IPS-15b (cell line): Measurements from ENCODE around the gene PPP2R2B.

ENCODE experiments used
- H3K27me3 ChIP-seq: one replicate; pipeline ENCODE4 v1.6.1; 2013; ENCODE audit warnings: low read length; ENCODE audit not compliant: control insufficient read depth, insufficient read depth
- H3K36me3 ChIP-seq: one replicate; pipeline ENCODE4 v1.6.1; 2013; ENCODE audit warnings: low read length; ENCODE audit not compliant: control insufficient read depth, insufficient read depth
- H3K4me1 ChIP-seq: one replicate; pipeline ENCODE4 v1.6.1; 2013; ENCODE audit warnings: mild to moderate bottlenecking, low read length; ENCODE audit not compliant: control insufficient read depth, insufficient read depth
- H3K4me3 ChIP-seq: one replicate; pipeline ENCODE4 v1.5.1; 2013; ENCODE audit warnings: low read depth, low read length
- H3K9ac ChIP-seq: one replicate; pipeline ENCODE4 v1.6.1; 2013; ENCODE audit warnings: low read depth, mild to moderate bottlenecking, low read length
- H3K9me3 ChIP-seq: one replicate; pipeline ENCODE4 v1.6.1; 2013; ENCODE audit warnings: mild to moderate bottlenecking, low read length; ENCODE audit not compliant: control insufficient read depth, insufficient read depth

The PPP2R2B gene

DNA sequence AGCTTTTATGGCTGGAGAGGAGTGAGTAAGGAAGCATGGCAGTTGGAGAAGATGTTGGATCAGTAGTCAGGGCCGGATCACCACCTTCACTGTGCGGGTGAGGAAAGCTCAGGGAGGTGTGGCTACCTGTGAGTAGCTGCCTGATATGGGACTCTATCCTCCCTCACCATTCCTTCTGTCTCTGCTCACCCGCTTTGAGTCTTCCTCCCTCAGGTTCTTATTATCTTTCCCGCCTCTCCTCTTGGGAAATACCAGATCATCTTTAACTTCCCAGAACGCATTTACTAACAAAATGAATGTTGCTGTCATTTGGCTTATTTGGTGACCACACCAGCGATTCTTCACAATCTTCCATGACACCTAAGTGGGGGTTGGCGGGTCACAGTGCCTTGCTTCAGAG, 221.9 kb downstream of the PPP2R2B start:
- Histone ChIP-seq H3K4me3 (no peak overlapping the region), H3K4me1 (peaks cover 6% of the 10 kb centered on the region), H3K27me3 (no peaks in the 10 kb centered on the region), H3K9me3 (no peaks in the 10 kb centered on the region), H3K36me3 (no peaks in the 10 kb centered on the region), H3K9ac (no peak overlapping the region)

DNA sequence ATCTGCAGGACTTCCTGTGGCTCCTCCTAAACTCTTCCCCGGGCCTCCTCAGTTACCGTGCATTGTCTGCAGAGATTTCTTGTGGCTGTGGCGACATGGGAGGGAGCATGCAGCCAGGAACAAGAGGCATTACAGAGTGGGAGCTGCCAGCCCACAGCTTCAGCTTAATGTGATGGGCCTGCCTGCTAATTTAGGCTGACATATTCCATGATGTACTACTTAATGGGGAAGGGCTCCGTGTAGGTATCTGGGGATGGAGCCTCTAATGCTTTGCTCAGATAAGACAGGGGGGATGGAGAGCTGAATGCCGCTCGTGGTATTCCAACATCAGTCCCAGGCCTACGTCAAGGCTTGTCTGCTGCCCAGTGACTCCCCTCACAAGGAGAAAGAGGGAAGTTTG, 225.0 kb downstream of the PPP2R2B start:
- no peaks in the 10 kb centered on the region for H3K4me1 ChIP-seq
- no peak overlapping the region for H3K9ac ChIP-seq
- H3K27me3 ChIP-seq = no peaks in the 10 kb centered on the region
- no peak overlapping the region for H3K4me3 ChIP-seq
- H3K36me3 ChIP-seq = no peaks in the 10 kb centered on the region
- no peaks in the 10 kb centered on the region for H3K9me3 ChIP-seq

DNA sequence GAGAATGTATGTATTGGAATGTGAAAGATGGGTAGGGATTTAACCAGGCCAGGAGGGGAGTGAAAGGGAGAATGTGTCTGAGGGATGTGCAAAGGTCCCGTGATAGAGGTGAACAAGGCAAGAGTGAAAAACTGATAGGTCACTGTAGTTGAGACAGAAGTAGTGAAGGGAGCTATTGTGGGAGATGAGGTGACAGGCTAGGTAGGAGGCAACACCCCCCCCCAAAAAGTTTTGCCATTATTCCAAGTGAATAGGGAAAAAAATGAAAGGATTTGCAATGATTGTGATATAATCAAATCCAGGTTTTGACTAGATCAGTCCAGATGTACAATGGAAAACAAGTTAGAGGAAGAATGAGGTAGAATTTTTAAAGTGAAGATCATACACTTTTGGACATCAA, 226.0 kb downstream of the PPP2R2B start:
- no peaks in the 10 kb centered on the region for H3K9me3 ChIP-seq
- H3K4me3 ChIP-seq = no peak overlapping the region
- no peaks in the 10 kb centered on the region for H3K36me3 ChIP-seq
- H3K9ac ChIP-seq = no peak overlapping the region
- H3K27me3 ChIP-seq = no peaks in the 10 kb centered on the region
- no peaks in the 10 kb centered on the region for H3K4me1 ChIP-seq

DNA sequence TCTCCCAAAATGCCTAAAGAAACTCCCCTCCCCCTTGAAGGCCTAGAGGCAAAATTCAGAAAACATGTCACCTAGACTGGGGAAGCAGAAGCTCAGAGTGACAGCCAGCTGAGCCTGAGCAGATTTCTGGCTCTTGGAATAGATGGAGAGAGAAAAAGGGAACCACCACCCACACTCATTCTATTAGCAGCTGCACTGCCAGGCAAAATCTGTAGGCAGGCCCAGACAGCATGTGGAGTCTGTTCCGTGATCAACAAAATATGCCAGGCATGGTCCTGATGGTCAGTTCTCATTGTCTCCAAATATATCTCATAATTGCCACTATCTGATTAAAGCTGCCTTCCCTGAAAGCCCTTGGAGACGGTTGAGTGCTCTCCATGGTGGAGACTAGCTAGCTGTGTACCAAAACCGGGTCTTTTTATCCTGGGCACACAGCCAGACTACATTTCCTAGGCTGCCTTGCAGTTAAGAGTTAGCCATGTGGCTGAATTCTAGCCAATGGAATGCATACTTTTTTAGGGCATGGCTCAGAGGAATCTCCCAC, 230.8 kb downstream of the PPP2R2B start:
- H3K9me3 ChIP-seq = no peaks in the 10 kb centered on the region
- no peaks in the 10 kb centered on the region for H3K36me3 ChIP-seq
- no peaks in the 10 kb centered on the region for H3K27me3 ChIP-seq
- no peak overlapping the region for H3K9ac ChIP-seq
- H3K4me1 ChIP-seq = no peaks in the 10 kb centered on the region
- no peak overlapping the region for H3K4me3 ChIP-seq

DNA sequence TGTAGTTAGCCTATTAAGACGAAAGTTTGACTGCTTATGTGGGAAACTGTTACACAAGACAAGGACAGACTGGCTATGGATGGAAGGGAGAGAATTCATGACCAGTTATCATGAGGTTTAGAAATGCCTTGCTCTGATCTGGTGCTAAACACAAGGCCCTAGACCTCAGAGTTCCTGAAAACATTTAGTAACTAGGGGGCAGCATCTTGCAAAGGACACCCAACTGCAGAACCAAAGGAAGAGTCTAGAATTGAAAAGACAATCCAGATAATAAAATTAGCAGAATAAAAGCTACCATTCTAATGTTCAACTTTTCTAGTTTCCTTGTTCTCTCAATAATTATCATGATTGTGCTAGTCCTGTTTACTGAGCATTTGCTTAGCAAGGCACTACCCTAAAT, 232.1 kb downstream of the PPP2R2B start:
- Histone ChIP-seq H3K36me3 (no peaks in the 10 kb centered on the region), H3K4me3 (no peak overlapping the region), H3K4me1 (no peaks in the 10 kb centered on the region), H3K9me3 (no peaks in the 10 kb centered on the region), H3K27me3 (no peaks in the 10 kb centered on the region), H3K9ac (no peak overlapping the region)

DNA sequence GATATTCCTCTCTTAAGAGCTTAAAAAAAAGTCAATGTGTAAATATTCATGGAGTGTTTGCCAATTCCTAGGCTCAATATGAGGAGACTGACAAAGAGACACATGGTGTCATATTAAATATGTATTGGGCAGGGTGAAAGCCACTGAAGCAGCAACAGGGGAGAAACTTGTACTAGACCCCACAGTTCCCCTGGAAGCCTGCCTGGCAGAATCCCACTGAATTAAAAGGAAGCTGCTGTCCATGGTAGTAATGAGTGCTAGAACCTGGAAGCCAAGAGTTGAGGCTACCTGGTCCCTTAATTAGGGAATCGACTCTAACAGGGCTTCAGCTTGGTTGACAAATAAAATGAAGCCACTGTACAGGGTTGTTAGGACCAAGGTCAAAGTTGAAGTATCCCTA, 233.2 kb downstream of the PPP2R2B start:
- no peaks in the 10 kb centered on the region for H3K36me3 ChIP-seq
- no peaks in the 10 kb centered on the region for H3K27me3 ChIP-seq
- H3K9me3 ChIP-seq = no peaks in the 10 kb centered on the region
- no peak overlapping the region for H3K4me3 ChIP-seq
- no peak overlapping the region for H3K9ac ChIP-seq
- H3K4me1 ChIP-seq = no peaks in the 10 kb centered on the region

DNA sequence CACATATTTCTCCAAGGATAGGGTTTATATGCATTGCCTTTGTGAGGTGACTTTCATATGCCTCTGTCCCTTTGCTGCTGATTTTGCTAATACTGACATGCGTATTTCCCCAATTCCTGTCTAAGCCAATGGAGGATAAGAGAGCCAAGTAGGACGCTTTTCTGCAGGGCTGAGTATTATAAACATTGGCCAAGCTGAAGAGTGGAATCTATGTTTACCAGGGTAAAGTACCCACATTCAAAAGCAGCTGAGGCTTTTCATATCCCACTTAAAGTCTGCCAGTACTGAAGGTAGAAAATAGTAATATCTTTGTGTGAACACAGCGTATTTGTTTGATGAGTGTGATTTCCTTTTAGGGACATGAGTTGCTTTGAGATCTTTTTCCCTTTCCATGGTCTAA, 233.7 kb downstream of the PPP2R2B start:
- Histone ChIP-seq H3K36me3 (no peaks in the 10 kb centered on the region), H3K9me3 (no peaks in the 10 kb centered on the region), H3K9ac (no peak overlapping the region), H3K4me3 (no peak overlapping the region), H3K27me3 (no peaks in the 10 kb centered on the region), H3K4me1 (no peaks in the 10 kb centered on the region)

DNA sequence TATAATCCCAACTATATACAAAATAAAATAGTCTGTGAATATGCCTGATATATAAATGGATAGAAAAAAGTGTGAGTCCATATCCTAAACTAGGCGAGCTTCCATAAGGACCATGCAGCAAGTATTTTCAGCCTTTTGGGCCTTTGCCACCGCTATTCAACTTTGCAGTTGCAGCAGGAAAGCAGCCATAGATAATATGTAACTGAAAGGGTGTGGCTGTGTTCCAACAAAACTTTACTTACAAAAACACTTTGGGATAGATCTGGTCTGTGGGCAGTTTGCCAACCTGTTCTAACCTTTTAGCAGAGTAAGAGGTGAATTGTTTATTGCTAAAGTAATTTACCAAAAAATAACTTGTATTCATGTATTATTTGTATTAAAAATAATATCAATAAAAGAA, 234.8 kb downstream of the PPP2R2B start:
- no peaks in the 10 kb centered on the region for H3K27me3 ChIP-seq
- no peak overlapping the region for H3K4me3 ChIP-seq
- H3K9me3 ChIP-seq = no peaks in the 10 kb centered on the region
- no peak overlapping the region for H3K9ac ChIP-seq
- H3K4me1 ChIP-seq = no peaks in the 10 kb centered on the region
- no peaks in the 10 kb centered on the region for H3K36me3 ChIP-seq

DNA sequence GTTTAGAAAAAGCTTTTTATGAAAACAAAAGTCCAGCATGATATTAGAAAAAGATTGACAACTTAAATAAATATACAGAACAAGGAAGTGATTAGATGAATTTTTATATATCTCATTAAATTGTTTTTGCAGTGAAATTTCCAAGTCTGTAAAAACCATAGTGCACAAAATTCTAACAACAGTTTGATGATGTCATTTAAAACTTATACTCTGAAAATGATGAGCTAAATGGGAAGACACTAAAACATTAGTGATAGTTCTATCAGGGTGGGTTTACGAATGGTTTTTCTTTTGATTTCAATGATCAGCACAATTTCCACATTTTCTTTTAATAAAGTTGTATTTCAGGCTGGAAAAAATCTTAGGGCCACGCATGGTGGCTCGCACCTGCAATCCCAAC, 236.1 kb downstream of the PPP2R2B start:
- Histone ChIP-seq H3K36me3 (peaks cover 5% of the 10 kb centered on the region), H3K9me3 (no peaks in the 10 kb centered on the region)

DNA sequence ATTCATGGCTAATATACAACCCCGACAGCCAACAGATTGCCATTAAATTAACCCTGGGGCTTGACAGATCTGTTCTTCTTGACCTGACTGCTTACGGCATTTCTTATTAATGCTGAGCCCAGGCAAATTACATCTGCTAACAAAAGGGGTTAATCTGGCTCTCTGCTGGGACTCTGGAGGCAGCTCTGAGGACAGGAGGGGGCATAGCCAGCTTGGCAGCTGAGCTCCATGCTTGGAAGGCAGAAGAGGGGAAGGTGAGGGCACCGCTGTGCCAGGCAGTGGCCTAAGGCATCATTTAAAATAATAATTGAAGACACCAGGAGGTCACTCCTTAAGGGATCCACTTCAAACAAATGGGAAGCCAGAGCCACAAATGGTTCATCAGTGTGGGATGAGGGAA, 236.6 kb downstream of the PPP2R2B start:
- no peak overlapping the region for H3K4me3 ChIP-seq
- no peaks in the 10 kb centered on the region for H3K4me1 ChIP-seq
- H3K36me3 ChIP-seq = peaks cover 5% of the 10 kb centered on the region
- H3K9me3 ChIP-seq = no peaks in the 10 kb centered on the region
- H3K27me3 ChIP-seq = no peaks in the 10 kb centered on the region
- H3K9ac ChIP-seq = no peak overlapping the region

More for the DNA sequence above, 236.1 kb downstream of the PPP2R2B start:
- no peak overlapping the region for H3K9ac ChIP-seq
- no peaks in the 10 kb centered on the region for H3K27me3 ChIP-seq
- H3K4me3 ChIP-seq = no peak overlapping the region
- no peaks in the 10 kb centered on the region for H3K4me1 ChIP-seq

DNA sequence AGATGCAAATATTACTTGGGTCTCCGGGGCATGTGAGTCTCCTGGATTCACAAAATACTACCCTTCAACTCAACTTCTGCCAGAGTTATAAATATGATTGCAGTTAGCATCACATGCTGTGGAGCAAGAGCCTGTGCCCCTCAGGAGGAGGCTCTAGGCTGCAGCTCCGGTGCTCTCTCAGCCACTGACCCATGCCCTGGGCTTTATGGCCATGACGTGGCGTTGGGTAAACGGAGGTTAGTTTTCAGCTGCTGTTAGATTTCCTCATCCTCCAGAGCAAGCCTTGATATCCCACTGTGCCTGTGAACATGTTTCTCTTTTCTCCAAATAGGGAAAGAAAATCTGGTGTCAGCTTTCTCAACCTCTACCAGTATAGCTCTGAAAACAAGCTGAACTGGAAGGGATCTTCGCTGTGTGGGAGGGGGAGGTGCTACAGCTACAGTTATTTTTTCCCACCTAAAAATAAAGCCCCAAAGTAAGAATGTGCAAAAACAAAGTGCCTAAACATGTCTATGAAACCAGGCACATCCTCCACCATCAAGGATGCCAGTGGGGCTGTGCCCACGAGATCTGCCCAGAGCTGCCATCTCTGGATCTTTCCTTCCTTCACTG, 238.2 kb downstream of the PPP2R2B start:
- Histone ChIP-seq H3K4me3 (no peak overlapping the region), H3K4me1 (no peaks in the 10 kb centered on the region), H3K9ac (no peak overlapping the region), H3K36me3 (peaks cover 5% of the 10 kb centered on the region), H3K9me3 (no peaks in the 10 kb centered on the region), H3K27me3 (no peaks in the 10 kb centered on the region)

DNA sequence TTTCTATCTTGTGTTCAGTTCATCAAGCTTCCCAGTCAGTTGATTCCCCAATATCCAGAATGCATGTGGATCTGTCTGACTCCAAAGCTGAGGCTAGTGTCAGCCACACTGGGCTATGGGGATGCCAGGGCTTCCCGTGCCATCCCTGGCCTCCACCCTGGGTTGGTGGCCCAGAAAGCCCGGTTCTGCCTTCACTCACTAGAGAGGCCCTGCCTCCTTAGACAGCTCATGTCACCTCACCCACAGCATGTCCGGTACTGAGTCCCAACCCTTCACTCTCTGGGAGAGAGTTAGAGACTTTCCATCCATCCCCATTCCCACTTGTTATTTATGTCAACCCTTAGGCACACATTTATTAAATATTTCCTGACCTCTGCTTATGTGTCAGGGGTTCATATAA, 243.1 kb downstream of the PPP2R2B start:
- no peak overlapping the region for H3K9ac ChIP-seq

More for the DNA sequence above, 243.1 kb downstream of the PPP2R2B start:
- H3K36me3 ChIP-seq = peaks cover 5% of the 10 kb centered on the region
- no peak overlapping the region for H3K4me3 ChIP-seq
- no peaks in the 10 kb centered on the region for H3K4me1 ChIP-seq
- H3K9me3 ChIP-seq = no peaks in the 10 kb centered on the region
- no peaks in the 10 kb centered on the region for H3K27me3 ChIP-seq
